Pulmonary artery endothelial cell (primary cell): Measurements from ENCODE around the gene SLC23A2. TPM values are rescaled to one million over a fixed set of nuclear protein-coding genes. Genes with fewer than 3 reads are reported as not detected.
A peak's percentile ranks its signal among the peaks of the same experiment; 100 is the strongest.

ENCODE experiments used
- DNase-seq: peaks from one replicate; pipeline ENCODE4 v3.0.0-alpha.2; 2011; ENCODE audit warnings: low read depth, low spot score
- total RNA-seq: library from RNA; depleted of rRNA; stranded (reverse); fragments of >200 nt; gene quantifications from 2 replicates; pipeline ENCODE4 v1.2.3, GENCODE V29; 2014

SLC23A2 gene
- total RNA-seq, 1 donor from 2014 or later = 13.4 TPM

DNA sequence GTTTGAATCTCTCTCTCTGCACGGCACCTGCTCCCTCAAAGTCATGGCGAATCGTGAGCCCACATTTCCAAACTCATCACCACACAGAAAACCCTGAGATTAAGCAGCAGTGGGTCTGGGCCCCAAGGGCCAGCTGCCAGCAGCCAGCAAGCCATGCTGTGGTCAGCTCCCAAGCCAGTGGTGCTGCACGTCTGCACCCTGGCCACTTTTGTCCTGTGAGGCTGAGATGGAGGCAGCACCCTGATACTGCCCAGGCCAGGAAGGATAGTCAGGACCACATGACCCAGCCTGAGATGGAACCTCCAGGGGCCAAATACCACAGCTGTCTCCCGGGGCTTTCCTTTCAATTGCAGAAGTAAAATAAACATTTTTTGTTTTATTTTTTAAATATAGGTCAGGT is 185.7 kb downstream of the SLC23A2 start:
- DNase-seq = no peak

GRCh38 chr20:4814696-4815252 is 186.5 kb downstream of the SLC23A2 start:
- no peak for DNase-seq

GRCh38 chr20:4813863-4814695 is 187.2 kb downstream of the SLC23A2 start:
- DNase-seq = peak; percentile 57

- no peak for DNase-seq
Observed at GRCh38 chr20:4813076-4813862, 188.0 kb downstream of the SLC23A2 start.

DNA sequence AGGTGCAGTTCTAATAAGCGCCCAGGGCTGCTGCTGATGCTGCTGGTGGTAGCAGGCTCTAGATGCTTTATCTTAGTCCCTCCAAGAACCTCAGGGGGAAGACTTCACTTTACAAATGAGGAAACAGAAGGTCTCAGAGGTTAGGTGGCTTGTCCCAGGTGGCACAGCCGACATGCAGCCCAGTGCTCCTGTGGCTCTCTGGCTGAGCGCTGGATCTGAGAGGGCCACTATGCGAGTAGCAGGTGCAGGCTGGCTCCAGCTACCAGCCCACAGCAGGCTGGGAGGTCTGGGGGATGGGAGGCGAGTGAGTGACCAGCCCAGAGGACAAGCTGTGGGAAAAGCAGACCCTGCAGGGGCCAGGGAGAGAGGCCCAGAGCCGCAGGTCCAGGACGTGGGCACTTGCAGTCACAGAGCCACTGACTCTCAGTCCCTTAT is 188.7 kb downstream of the SLC23A2 start:
- no peak for DNase-seq

GRCh38 chr20:4812216-4812615 is 189.1 kb downstream of the SLC23A2 start:
- no peak for DNase-seq

- DNase-seq = no peak
Observed at GRCh38 chr20:4811661-4812181, 189.6 kb downstream of the SLC23A2 start.

GRCh38 chr20:4811257-4811656 is 190.1 kb downstream of the SLC23A2 start:
- no peak for DNase-seq

GRCh38 chr20:4810426-4811019 is 190.8 kb downstream of the SLC23A2 start:
- no peak for DNase-seq

DNA sequence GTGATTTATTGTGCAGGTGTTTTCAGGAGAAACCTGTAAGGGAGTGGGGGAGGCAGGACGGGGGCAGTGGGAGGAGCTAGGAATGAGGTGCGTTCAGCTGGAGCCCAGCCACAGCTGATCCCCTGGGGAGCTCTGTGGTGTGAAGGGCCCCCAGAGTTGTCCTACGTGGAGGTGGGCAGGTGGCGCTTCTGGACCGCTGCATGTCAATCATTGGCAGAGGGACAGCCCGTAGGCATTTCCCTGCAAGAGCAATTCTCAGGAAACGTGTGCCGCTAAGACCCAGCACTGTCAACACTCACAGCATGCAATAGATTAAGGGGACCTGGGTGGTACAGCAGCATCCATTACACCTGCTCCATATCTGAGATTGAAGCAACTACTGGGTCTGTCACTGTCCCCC is 191.6 kb downstream of the SLC23A2 start:
- DNase-seq = no peak

- DNase-seq = no peak
Observed at GRCh38 chr20:4808872-4809271, 192.4 kb downstream of the SLC23A2 start.

GRCh38 chr20:4805663-4806449 is 195.5 kb downstream of the SLC23A2 start:
- DNase-seq = no peak

- no peak for DNase-seq
Observed at GRCh38 chr20:4802527-4802926, 198.8 kb downstream of the SLC23A2 start.

Other genes with a start within 250 kb of the SLC23A2 start
- gene RASSF2, start 177.9 kb downstream of the SLC23A2 start, total RNA-seq = 68.7 and 87.5 TPM in 2 replicates
- 87.4 and 99.6 TPM in 2 replicates for gene TMEM230, start 111.6 kb upstream of the SLC23A2 start, total RNA-seq
- gene PCNA, start 118.4 kb upstream of the SLC23A2 start, total RNA-seq = 174 and 272 TPM in 2 replicates
- gene CDS2, start 125.5 kb upstream of the SLC23A2 start, total RNA-seq = 34.2 and 58.8 TPM in 2 replicates